Activated T-helper 1 cell treated with anti-CD3 and anti-CD28 coated beads, Interleukin-2, amount 50 U/mL, for 16 hours (primary cell): ENCODE data around the gene NPNT.
"Not testable (repeated sequence)": the region's sequence is repeated elsewhere in the genome, so short reads cannot be mapped to it uniquely, and the experiment has no call there.

ENCODE experiments used
- DNase-seq, 2 donors: peaks; one replicate each; pipeline ENCODE4 v3.0.0-alpha.2; 2020; ENCODE audit warnings: low read depth in 1 of 2, low spot score in 1 of 2

The NPNT gene

DNA sequence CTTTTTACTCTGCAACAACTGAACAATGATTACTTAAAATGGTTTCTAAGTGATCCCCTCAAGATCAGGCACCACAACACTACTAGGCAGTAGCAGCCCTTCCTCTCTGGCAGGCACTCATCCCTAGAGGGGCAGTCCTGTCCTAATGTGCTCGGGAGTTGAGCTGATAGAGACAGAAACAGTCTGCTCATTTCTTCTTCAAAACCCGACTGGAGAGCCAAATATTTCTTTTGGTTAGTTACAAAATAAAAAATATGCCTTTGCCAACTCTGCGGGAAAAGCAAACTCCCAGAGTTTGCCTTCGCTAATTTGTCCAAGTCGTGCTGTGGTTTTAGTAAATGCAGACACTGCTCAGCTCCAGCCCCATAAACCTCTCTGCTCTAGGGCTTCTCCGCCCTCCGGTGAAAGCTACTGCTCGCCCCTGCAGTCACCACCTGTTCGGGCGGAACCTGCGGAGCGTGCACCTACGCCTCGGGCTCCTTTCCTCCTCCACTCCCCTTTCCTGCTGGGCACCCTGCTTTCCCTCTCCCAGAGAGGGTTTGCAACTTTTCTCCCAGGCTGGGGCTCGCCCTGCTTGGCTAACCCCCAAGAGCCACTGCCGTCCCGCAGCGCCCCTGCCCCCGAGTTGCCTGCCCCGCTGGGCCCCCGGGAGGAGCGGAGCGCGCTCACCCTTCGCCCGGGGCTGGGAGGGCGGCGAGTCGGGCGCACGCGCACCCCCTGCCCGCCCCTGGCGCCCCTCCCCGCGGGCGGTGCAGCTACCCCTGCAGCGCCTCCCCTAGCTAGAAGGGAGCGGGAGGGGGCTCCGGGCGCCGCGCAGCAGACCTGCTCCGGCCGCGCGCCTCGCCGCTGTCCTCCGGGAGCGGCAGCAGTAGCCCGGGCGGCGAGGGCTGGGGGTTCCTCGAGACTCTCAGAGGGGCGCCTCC is at the start of gene NPNT:
Gene NPNT (plus strand): TSS at position 812 of the 923 bp plus-strand sequence. CDS start 182 bp downstream, outside the sequence.
- no peak for DNase-seq

DNA sequence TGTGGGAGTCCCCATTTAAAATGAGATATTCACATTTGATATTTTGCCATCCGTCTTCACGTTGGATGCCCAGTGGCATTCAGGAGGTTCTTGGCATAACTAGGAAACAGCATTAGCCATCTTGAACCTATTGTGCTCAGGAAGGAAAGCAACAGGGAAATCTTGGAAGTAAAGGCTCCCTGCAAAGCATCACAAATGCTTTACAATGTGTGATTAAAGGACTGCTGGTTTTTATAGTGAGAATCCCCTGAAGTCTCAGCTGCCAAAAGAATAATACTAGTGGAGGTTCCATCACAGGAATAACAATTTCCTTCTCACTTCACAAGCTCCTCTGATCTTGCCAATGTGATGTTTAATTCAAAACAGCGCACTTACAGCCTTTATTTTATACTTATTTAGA is 49.7 kb upstream of the NPNT start:
- DNase-seq: no peak

DNA sequence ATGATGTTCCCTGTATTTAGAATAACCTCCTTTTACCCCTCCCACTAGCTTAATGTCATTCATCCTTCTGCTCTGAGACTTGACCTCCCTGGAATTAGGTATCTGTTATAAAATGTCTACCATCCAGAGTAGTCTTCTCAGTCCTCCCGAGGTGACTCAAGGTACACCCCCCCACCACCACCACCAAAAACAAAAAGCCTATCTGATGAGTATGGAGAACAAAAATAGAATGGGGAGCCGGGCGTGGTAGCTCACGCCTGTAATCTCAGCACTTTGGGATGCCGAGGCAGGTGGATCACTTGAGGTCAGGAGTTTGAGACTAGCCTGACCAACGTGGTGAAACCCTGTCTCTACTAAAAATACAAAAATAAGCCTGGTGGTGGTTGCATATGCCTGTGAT is 46.9 kb upstream of the NPNT start:
- not testable (repeated sequence) for DNase-seq

- DNase-seq: no peak
Observed at GRCh38 chr4:105851196-105851595, 44.1 kb upstream of the NPNT start.

DNA sequence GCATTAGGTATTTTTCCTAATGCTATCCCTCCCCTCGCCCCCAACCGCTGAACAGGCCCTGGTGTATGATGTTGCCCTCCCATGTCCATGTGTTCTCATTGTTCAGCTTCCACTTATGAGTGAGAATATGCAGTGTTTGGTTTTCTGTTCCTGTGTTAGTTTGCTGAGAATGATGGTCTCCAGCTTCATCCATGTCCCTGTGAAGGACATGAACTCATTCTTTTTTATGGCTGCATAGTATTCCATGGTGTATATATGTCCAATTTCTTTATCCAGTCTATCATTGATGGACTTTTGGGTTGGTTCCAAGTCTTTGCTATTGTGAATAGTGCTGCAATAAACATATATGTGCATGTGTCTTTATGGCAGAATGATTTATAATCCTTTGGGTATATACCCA is 43.0 kb upstream of the NPNT start:
- DNase-seq: not testable (repeated sequence)

DNA sequence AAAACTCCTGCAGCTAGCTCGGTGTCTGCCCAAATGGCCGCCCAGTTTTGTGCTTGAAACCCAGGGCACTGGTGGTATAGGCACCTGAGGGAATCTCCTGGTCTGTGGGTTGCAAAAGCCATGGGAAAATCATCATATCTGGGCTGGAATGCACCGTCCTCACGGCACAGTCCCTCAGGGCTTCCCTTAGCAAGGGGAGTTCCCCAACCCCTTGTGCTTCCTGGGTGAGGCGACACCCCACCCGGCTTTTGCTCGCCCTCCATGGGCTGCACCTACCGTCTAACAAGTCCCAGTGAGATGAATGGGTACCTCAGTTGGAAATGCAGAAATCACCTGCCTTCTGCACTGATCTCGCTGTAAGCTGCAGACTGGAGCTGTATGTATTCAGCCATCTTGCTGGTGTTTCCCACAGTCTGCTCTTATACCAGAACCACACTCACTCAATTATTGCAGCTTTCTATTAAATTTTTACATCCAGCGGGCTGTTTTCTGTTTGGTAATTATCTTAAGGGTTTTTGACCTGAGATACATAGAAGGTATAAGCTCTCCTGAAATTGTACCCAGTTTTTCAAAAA is 36.7 kb upstream of the NPNT start:
- DNase-seq: no peak

DNA sequence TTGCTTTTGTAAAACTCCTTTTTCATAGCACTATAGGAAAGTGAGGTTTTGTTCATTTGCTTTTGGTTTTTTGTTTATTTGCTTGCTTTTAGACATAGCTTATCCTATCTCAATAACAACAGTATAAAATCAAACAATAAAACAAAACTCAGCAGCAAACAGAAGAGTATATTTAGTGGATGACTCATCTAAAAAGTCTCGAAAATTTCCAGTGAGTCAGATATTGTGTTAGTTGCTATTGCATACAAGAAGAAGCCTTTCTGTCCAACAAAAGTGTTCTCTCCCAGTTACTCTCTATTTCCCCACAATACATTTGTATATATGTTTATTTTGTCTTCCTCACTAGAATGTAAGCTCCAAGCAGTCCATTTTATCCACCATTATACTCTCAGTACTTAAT is 36.0 kb upstream of the NPNT start:
- DNase-seq: no peak

GRCh38 chr4:105870963-105871362 is 24.3 kb upstream of the NPNT start:
- DNase-seq: no peak

- no peak for DNase-seq
Observed at GRCh38 chr4:105871997-105872396, 23.3 kb upstream of the NPNT start.

- DNase-seq: no peak
Observed at GRCh38 chr4:105875233-105875632, 20.0 kb upstream of the NPNT start.

DNA sequence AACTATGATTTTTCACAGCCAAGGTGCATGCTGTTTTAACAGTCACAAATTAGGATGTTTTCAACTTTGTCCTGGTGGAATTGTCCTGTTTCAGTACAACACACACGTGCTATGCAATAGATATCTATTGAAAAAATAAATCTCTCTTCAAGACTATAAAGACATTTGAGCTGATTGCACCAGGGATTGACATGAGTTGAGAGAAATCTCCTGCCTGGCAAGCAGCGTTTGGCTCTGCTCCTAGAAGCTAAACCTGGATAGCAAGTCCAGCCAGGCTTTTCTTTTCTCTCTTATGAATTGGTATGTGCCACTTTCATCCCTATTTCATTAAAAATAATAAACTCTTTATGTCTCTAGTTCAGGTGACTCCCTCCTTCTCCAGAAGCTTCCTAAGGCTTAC is 16.6 kb upstream of the NPNT start:
- no peak for DNase-seq

DNA sequence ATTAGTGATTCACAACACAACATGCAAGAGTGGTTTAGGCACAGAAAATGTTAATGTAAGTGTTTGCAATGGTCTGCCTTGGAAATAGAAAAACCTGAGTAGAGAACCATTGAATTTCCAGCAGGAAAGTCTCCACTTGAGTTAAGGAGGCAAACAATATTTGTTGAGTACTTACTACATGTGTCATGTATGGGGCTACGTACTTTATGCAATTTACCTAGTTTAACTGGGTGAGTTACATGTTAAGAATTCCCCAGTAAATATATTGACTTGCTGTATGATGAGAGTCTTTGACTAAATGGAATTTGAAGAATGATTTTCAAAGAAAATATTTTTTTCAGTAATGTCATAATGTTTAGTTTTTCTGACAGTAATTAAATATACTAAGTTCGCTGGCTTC is 7.8 kb upstream of the NPNT start:
- no peak for DNase-seq

DNA sequence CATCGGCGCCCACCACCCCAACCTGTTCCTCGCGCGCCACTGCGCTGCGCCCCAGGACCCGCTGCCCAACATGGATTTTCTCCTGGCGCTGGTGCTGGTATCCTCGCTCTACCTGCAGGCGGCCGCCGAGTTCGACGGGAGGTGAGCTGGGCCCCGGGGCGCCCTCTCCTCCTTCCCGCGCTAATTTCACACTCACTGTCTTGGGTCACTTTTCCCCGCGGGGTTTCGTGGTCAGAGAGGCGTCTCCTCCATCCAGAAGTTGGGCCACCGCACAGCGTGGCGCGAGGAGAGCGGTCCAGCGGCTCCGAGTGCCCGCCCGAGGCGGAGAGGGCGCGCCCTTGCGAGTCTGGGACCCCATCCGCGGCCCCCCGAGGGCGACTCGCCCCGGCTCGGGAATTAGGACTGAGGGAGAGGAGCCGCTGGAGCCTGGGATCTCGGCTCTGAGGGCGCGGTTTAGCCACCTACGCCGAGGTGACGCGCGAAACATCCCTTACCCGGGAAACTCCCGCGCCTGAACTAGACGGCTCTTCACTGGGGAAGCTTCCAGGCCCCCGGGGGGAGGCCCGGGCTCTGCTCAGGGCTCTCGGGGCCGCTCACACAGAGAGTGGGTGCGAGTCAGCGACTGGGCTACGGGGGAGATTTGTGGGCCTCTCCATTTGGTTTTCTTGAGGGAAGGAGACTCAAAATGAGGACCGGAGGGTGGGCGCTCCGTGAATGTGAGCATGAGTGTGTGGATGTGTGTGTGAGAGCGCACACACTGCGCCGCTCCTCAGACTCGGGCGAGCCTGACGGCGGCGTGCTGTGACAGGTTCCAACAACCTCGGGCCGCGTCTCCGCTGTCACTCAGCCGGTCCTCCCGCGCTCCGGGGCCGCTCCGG is 551 bp downstream of the NPNT start:
- DNase-seq: no peak

DNA sequence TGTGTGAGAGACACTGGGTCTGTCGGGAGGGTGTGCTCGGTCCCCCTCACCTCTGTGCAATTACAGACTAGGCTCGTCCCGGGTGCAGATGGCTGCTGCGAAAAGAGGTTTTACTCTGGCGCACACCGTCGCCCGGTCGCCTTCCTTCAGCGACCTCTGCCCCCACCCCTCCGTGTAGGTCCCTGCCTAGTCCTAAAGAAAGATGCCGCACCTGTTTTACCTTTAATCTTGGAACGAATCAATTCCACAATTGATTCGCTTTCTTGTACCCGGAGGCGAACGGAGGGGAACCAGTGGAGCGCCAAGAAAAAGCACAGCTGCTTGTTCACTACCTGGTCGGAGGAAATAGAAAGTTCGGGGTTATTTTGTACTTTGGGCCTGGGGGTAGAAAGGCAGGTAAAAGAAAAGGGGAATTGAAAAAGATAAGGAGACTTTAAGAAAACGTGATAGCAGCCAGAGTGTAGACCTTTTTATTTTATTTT is 1.2 kb downstream of the NPNT start:
- DNase-seq: no peak

DNA sequence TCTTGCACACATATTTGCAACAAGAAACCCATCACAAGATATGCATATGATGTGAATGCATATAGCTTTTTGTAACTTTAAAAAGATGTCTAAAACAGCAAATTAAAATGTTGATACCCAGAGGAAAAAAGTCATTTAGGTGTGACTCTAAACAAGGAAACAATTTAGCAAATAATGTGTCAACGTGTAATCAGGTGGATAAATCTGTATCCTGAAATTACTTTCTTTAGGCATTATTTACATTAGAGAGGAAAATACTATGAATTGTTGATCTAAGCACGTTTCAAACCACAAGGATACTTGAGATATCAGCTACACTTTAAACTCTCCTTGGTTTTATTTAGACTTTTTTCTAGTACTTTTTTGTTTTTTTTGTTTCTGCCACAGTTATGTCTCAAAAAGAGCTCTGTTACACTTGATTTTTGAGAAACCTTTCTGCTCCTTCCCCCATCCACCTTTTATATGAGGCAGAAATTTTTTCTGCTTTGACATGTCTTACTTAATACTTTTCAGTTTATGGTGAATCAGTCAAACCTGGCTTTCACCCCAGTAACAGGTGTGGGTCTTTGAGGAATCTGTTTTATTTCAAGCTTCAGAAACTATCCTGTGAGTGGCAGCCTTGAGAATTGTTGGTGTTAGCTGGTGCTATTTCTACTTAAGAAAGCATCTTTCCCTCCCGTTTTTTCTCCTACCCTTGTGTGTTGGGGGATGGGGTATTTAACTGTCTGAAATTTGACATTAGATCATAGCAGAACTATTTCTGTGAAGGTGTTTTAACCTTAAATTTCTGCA is 1.9 kb downstream of the NPNT start:
- no peak for DNase-seq

- DNase-seq: no peak
Observed at GRCh38 chr4:105900541-105900940, 5.3 kb downstream of the NPNT start.

GRCh38 chr4:105902550-105903262 is 7.4 kb downstream of the NPNT start:
- no peak for DNase-seq

DNA sequence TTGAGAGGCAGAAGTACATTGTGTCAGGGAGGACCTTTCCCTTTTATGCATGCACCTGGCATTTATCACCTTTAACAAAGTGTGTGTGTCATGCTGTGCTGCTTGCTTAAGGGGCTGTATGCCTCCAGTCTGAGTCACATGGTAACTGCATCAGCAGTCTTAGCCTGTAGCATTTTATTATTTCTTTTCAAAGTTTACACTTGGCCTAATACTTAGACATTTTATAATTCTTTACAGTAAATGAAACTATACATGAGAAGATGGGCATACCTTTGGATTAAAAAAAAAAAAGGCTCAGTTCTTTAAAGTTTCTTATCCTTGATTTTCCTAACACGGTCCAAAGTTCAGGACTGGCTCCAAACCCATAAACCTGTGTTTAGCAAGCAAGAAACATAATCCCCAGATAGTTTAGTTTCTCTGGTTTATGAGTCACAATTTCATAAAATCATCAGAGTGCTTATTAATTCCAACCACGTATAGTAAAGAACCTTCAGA is 14.6 kb downstream of the NPNT start:
- no peak for DNase-seq

GRCh38 chr4:105911426-105911825 is 16.2 kb downstream of the NPNT start:
- no peak for DNase-seq

- no peak for DNase-seq
Observed at GRCh38 chr4:105912633-105913032, 17.4 kb downstream of the NPNT start.
